HG03565 (cell line): ENCODE results near the gene CCDC12.

Experiments
- ATAC-seq: cut with Tn5 transposase; IDR thresholded peaks from one replicate; pipeline ENCODE4 v1.9.1; 2021; ENCODE audit warnings: mild to moderate bottlenecking, moderate library complexity; ENCODE audit not compliant: unreplicated experiment

The CCDC12 gene

GRCh38 chr3:46897829-46898320, 78.7 kb downstream of the CCDC12 start:
- ATAC-seq: no peak

GRCh38 chr3:46897031-46897430, 79.5 kb downstream of the CCDC12 start:
- no peak for ATAC-seq

- no peak for ATAC-seq
These were observed 80.2 kb downstream of the CCDC12 start for GRCh38 chr3:46896386-46896785.

- no peak for ATAC-seq
These were observed 80.8 kb downstream of the CCDC12 start for GRCh38 chr3:46895761-46896160.

GRCh38 chr3:46895204-46895660, 81.3 kb downstream of the CCDC12 start:
- ATAC-seq: no peak

- no peak for ATAC-seq
These were observed 82.3 kb downstream of the CCDC12 start for GRCh38 chr3:46894256-46894655.

GRCh38 chr3:46893763-46894162, 82.8 kb downstream of the CCDC12 start:
- no peak for ATAC-seq

- ATAC-seq: no peak
These were observed 83.3 kb downstream of the CCDC12 start for GRCh38 chr3:46893146-46893748.

GRCh38 chr3:46892285-46893145, 84.0 kb downstream of the CCDC12 start:
- no peak for ATAC-seq

GRCh38 chr3:46891132-46891531, 85.4 kb downstream of the CCDC12 start:
- ATAC-seq: no peak

- ATAC-seq: no peak
These were observed 86.4 kb downstream of the CCDC12 start for GRCh38 chr3:46890132-46890531.

- no peak for ATAC-seq
These were observed 87.0 kb downstream of the CCDC12 start for GRCh38 chr3:46889381-46890110.

GRCh38 chr3:46888705-46889104, 87.8 kb downstream of the CCDC12 start:
- ATAC-seq: no peak

- ATAC-seq: no peak
These were observed 88.5 kb downstream of the CCDC12 start for GRCh38 chr3:46887980-46888494.

GRCh38 chr3:46885612-46886011, 90.9 kb downstream of the CCDC12 start:
- no peak for ATAC-seq

- ATAC-seq: no peak
These were observed 91.6 kb downstream of the CCDC12 start for GRCh38 chr3:46884929-46885328.

- no peak for ATAC-seq
These were observed 92.1 kb downstream of the CCDC12 start for GRCh38 chr3:46884427-46884826.

GRCh38 chr3:46883830-46884185, 92.7 kb downstream of the CCDC12 start:
- ATAC-seq: no peak

- no peak for ATAC-seq
These were observed 93.3 kb downstream of the CCDC12 start for GRCh38 chr3:46883054-46883829.

- ATAC-seq: no peak
These were observed 94.0 kb downstream of the CCDC12 start for GRCh38 chr3:46882377-46883053.
